ENCODE data around the gene SOCS7.

GRCh38 chr17:38404174-38404943, 52.7 kb downstream of the SOCS7 start:
- TF ChIP-seq CTCF (IDR thresholded peaks at IDR 0.05 in 8 of 11, conservative IDR thresholded peaks at IDR 0.05 in 3 of 11) (no peak), POLR2AphosphoS5 (IDR thresholded peaks at IDR 0.05) (no peak), POLR2A (IDR thresholded peaks at IDR 0.05) (no peak)

All from spleen (tissue), 7 donors.